M059J (cell line): ENCODE results near the gene PSMF1. TPM values are rescaled to one million over a fixed set of nuclear protein-coding genes. Genes with fewer than 3 reads are reported as not detected.

Experiments
- DNase-seq: peaks from one replicate; pipeline ENCODE4 v3.0.0-alpha.2; 2012; ENCODE audit warnings: low read depth
- total RNA-seq: library from RNA; depleted of rRNA; stranded (reverse); fragments of >200 nt; shearing (Covaris generic); gene quantifications from 2 replicates; pipeline ENCODE4 v1.2.3, GENCODE V29; 2014; rRNA removed

The PSMF1 gene
- total RNA-seq, result 196 and 292 TPM in 2 replicates

DNA sequence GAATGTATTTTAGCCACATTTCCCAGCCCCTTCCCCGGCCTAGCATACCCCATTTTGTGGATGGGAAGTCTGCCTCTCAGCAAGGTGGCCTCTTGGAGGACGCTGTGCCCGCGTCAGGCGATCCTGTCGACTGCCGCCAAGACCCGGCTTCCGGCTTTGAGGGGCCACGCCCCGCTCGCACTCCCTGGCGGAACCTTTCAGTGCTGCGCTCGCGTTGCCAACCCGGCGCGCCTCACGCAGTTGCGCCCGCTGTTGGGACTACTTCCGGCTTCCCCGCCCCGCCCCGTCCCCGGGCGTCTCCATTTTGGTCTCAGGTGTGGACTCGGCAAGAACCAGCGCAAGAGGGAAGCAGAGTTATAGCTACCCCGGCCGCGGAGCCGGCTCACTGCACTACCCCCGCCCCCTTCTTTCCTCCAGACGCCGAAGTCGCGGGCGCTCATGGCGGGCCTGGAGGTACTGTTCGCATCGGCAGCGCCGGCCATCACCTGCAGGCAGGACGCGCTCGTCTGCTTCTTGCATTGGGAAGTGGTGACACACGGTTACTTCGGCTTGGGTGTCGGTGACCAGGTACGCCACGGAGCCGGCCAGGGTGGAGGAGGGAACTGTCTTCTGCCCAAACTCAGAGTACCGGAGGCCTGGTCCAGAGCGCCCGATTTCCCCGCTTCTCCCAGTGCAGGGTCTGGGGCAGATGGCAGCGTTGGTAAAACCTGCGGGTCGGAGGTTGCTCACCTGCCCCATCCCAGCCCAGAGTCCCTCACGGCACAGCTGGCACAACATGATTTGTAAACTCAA is at the start of gene PSMF1:
TSS of gene PSMF1 (plus strand) at position 267 of the 792 bp plus-strand sequence. CDS start at position 439, 172 bp downstream.
- peak; percentile 93 for DNase-seq

GRCh38 chr20:1072258-1072657 is 46.1 kb upstream of the PSMF1 start:
- no peak for DNase-seq

- no peak for DNase-seq
These were observed 42.8 kb upstream of the PSMF1 start for GRCh38 chr20:1075616-1076015.

GRCh38 chr20:1081891-1082290 is 36.5 kb upstream of the PSMF1 start:
- DNase-seq, result no peak

- no peak for DNase-seq
These were observed 34.8 kb upstream of the PSMF1 start for GRCh38 chr20:1083431-1084080.

DNA sequence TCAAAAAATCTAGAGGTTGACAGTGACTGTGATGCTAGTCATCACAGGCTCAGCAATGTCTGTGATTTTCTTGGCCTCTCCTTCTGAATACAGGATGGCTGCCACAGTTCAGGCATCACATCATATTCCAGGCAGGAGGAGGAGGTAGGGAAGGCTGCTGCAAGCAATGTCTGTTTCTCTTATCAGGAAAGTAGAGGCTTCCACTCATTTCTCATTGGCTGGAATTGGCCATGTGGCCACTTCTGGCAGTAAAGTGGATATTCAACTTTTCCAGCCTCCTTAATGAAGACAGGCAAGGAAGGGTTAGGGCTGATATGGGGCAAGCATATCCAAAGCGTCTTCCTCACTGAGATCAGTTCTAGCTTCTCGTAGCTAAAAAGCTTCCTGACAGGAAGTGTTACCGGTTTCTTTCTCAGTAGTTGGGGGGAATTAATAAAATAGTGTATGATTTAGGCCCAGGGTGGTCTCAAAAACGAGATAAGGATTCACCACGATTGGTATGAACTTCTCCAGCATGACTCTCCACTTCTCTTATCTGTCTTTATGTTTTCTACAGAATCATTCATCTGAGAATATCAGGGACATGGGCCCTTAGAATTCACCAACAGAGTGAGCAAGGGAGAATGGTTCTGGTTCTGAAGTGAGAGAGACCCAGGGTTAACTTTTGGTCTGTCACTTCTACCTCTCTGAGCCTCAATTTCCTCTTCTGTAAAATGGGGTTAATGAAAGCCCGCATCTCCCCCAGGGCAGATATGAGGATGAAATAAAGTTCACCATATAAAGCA is 32.7 kb upstream of the PSMF1 start:
- DNase-seq, result no peak

DNA sequence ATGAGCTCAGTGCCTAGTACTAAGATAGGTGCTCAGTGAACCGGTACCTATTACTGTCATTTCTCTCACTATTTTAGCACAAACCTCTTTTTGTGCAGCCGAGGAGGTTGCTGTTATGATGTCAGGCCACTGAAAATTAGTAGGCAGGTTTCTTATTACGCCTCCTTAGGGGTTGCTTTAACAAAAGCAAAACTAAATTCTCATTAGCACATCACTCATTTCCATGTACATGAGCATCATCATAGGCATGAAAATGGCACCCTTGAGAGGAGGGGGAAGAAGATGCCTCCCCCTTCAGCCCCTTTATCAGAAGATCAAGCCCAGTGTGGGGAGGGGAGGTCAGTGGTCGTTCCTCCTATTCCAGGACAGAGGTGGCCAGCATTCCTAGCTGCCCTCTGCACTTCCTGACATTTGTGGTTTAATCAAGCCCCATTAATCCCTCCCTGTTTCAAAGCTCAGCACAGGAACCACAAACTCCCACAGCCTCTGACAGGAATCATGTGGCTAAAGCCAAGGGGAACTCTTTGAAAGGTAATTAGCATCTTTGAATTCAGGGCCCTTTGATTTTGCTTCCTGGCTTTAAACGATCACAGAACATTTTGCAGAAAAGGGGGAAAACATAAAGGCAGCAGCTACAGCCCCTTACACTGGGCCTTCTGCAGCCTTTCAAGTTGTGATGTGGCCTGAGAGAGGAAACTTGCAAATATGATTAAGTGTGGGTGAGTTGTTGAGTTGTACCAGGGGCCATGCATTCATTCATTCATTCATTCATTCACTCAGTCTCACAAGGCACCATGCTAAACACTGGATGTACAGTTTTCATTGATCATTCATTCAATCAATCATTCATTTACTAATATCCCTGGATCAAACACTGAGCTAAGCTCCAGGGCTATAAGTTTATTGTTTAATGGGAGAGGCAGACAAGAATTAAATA is 31.9 kb upstream of the PSMF1 start:
- no peak for DNase-seq

DNA sequence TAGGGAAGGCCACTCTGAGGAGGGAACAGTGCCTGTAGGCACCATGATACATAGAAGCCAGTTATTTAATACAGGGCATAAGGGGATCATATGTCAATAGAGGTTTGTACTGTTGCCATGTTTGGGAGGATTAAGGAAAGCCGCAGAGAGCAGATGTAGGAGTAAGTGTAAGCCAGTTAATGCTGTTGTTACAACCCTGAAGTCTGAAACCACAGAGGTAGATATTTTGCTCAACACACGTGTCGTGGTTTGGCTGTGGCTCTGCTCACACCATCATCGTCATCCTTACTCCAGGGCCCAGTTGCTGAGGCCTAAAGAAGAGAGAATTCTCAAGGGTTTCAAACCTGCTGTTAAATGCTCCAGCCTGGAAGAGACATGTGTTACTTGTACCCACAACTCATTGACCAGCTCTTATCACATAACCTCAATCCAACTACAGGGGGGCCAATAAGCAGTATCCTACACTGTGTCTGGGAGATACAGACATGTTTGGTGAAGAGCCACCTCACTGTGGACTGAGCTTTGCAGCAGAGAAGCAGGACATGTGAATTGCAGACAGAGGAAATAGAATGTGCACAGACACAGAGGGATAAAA is 31.0 kb upstream of the PSMF1 start:
- DNase-seq, result peak; percentile 8

DNA sequence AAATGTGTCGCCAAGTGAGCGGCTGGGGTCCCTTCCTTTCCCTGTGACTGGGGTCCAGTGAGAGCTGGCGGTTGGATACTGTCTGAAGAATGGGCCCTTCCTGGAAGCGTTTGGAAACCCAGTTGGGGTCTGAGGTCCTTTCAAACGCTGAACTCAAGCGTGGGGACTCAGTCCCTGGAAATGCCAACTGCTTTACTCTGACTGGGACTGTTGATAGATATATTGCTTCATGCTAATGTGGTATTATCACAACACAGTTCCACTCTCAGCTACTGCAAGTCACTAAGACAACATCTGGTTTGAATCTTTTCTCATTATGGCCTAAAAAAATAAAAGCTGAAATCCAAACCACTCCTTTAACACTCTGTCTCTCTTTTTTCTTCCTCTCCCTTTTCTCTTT is 23.7 kb upstream of the PSMF1 start:
- no peak for DNase-seq

- no peak for DNase-seq
These were observed 16.9 kb upstream of the PSMF1 start for GRCh38 chr20:1101533-1101932.

DNA sequence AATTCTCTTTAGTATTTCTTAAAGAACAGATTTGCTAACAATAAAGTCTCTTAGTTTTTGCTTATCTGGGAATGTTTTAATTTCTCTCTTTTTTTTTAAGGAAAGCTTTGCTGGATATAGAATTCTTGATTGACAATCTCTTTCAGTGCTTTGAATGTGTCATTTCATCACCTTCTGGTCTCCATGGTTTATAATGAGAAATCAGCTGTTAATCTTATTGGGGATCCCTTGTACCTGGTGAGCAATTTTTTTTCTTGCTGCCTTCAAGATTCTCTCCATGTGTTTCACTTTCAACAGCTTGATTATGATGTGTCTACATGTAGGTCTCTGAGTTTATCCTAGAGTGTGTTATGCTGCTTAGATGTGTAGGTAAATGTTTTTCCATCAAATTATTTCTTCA is 16.4 kb upstream of the PSMF1 start:
- no peak for DNase-seq

DNA sequence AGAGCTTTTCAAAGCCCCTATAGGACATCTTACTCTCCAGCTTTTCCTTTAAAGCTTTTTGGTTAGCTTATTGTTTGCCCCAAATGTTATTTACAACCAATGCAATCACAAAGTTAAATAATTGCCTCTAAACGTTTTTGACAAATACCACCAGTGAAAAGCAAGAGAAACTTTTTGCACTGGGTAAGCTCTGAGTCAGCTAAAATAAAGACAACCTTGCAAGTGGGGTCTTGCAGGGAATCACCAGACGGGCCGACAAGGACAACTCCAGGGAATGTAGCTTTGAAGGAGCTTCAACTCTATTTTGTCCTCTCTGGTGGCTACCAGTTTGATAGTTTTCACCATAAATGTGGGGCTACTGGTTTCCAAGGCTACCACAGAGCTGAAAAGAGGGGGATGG is 14.7 kb upstream of the PSMF1 start:
- DNase-seq, result no peak

- DNase-seq, result no peak
These were observed 12.7 kb upstream of the PSMF1 start for GRCh38 chr20:1105599-1106194.

GRCh38 chr20:1107176-1107575 is 11.2 kb upstream of the PSMF1 start:
- no peak for DNase-seq

- peak; percentile 54 for DNase-seq
These were observed 9.9 kb upstream of the PSMF1 start for GRCh38 chr20:1108437-1108920.

DNA sequence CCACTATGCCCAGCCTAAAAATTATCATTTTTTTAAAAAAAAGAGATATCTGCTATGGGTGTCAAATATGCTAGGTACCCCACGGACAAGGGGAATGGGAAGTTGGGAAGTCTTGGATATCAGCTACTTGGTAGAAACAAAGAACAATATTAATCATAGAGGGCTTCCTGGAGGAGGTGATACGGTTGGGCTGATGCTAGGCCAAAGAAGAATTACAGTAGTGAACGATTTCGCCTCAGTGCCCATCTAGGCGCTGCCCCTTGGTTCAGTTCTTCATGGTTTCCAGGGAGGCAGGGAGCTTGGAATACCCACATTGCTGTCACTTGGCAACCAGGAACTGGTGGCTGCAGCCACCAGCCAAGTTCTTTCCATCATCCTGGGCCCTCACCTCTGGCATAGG is 5.5 kb upstream of the PSMF1 start:
- no peak for DNase-seq

- no peak for DNase-seq
These were observed 432 bp upstream of the PSMF1 start for GRCh38 chr20:1118004-1118335.

DNA sequence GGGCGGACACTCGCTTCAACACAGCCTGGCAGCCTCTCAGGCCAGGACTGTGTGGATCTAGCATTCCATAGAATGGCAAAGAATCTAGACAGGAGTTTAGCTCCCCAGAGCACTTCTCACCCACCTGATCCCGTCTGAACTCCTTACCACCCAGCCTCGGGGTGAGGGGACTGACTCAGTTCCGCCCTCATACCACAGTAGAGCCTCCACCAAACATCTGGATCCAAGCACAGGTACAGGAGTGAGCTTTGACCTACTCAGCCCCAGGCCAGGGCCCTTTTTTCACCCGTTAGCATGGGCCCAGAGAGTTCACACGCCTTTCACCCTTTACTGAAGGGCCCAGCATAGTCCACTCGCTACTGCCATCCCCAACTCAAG is 715 bp downstream of the PSMF1 start:
- DNase-seq, result no peak

GRCh38 chr20:1119524-1119923 is 1.1 kb downstream of the PSMF1 start:
- no peak for DNase-seq

DNA sequence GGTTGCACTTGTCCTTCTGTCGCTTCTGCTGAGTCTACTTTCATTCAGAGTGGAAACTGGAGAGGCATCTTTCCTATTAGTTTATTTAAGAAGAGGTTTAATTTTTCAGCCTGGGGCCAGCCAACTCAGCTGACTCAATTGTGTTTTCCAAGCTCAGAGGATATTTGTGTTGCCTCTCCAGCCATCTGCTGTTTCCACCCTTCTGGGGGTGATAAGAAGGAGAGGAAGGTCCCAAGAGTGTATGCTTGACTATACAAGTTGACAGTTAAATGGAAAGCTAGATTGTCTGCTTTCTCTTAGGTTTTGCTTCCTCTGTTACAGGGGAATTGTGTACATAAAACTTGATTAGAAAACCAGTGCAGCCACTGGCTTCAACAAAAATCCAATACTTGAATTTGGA is 3.0 kb downstream of the PSMF1 start:
- no peak for DNase-seq
